Spleen (tissue), 11 donors: Measurements from ENCODE around the gene ZNF491. TPM values are rescaled to one million over a fixed set of nuclear protein-coding genes. Genes with fewer than 3 reads are reported as not detected.
"Not testable (repeated sequence)": the region's sequence is repeated elsewhere in the genome, so short reads cannot be mapped to it uniquely, and the experiment has no call there.

ENCODE experiments used
- DNase-seq: peaks from one replicate; pipeline ENCODE4 v3.0.0-alpha.2; 2020
- H3K27ac ChIP-seq, 8 donors: fragments of 200-600 bp; sonication (generic) in 7 of 8; 1 replicate in 4 of 8; 2 replicates in 4 of 8; pipeline versions ENCODE4 v1.5.0 to v1.8.0; 2016 to 2021; ENCODE audit warnings: inconsistent platforms in 4 of 8, mild to moderate bottlenecking in 4 of 8, moderate library complexity in 1 of 8
- H3K27me3 ChIP-seq, 7 donors: fragments of 200-600 bp; sonication (generic) in 6 of 7; replicated peaks in 1 of 7; 1 replicate in 4 of 7; 2 replicates in 3 of 7; pipeline versions ENCODE4 v1.5.0 to v1.8.0; 2016 to 2021; ENCODE audit warnings: inconsistent platforms in 3 of 7, mild to moderate bottlenecking in 1 of 7
- H3K36me3 ChIP-seq, 6 donors: fragments of 200-600 bp; sonication (generic) in 5 of 6; 1 replicate in 4 of 6; 2 replicates in 2 of 6; pipeline versions ENCODE4 v1.5.0 to v1.8.0; 2016 to 2021; ENCODE audit warnings: inconsistent platforms in 2 of 6
- H3K4me1 ChIP-seq, 6 donors: fragments of 200-600 bp; sonication (generic) in 5 of 6; 1 replicate in 3 of 6; 2 replicates in 3 of 6; pipeline versions ENCODE4 v1.5.0 to v1.8.0; 2016 to 2021; ENCODE audit warnings: inconsistent platforms in 3 of 6
- H3K4me3 ChIP-seq, 8 donors: fragments of 200-600 bp; sonication (generic) in 7 of 8; 1 replicate in 4 of 8; 2 replicates in 4 of 8; pipeline versions ENCODE4 v1.5.0 to v1.8.0; 2016 to 2021; ENCODE audit warnings: inconsistent platforms in 4 of 8, mild to moderate bottlenecking in 4 of 8, moderate library complexity in 2 of 8
- H3K9me3 ChIP-seq, 8 donors: fragments of 200-600 bp; sonication (generic) in 7 of 8; 1 replicate in 4 of 8; 2 replicates in 4 of 8; pipeline versions ENCODE4 v1.5.0 to v1.8.0; 2016 to 2021; ENCODE audit warnings: inconsistent platforms in 4 of 8
- POLR2A ChIP-seq, 3 donors: fragments of 450-650 bp; IDR thresholded peaks; one replicate each; pipeline ENCODE4 v1.5.1; 2017; ENCODE audit warnings: antibody characterized with exemption in 3 of 3, mild to moderate bottlenecking in 1 of 3
- POLR2AphosphoS5 ChIP-seq, 3 donors: sonication (generic); formaldehyde crosslinking; IDR thresholded peaks; one replicate each; pipeline ENCODE4 v1.5.1; 2017; ENCODE audit warnings: antibody characterized with exemption in 3 of 3
- WGBS, 5 donors: extraction: QIAGEN DNeasy Blood & Tissue Kit in 3 of 5; methylation state at CpG; one replicate each; pipeline versions ENCODE4 v1.1.5 to v1.1.7; 2013 to 2018; 5-methylcytosine and 5-hydroxymethylcytosine counted together
- intact Hi-C: fragments of 100-400 bp; cut with DNase I; formaldehyde crosslinking; loops from one replicate; pipeline ENCODE4 v1.15.0; 2023; ENCODE audit warnings: low total_unique reads
- polyA plus RNA-seq, 3 donors: library from polyadenylated mRNA; stranded (reverse); fragments of 200-250 nt; gene quantifications; one replicate each; pipeline ENCODE4 v1.2.1, GENCODE V29; 2013
- total RNA-seq, 7 donors: library from RNA; depleted of rRNA in 3 of 7; stranded (reverse); fragments of >200 nt in 3 of 7; fragmentation: NEBNext Ultra II Directional in 4 of 7; extraction: Animal tissue kit (Norgen Biotek cat#: 25700) in 4 of 7; gene quantifications; one replicate each; pipeline versions ENCODE4 v1.1.0 to v1.2.1, GENCODE V29; 2016 to 2021
- TF ChIP-seq, protein P1 (sequence below), 11 experiments: fragments of 200-600 bp in 7 of 11; fragments of 450-650 bp in 4 of 11; sonication (generic) in 4 of 11; IDR thresholded peaks in 8 of 11; conservative IDR thresholded peaks in 3 of 11; 1 replicate in 7 of 11; 2 replicates in 4 of 11; pipeline versions ENCODE4 v1.4.0 to v1.8.0; 2016 to 2021; ENCODE audit warnings: antibody characterized with exemption in 11 of 11, inconsistent platforms in 4 of 11, mild to moderate bottlenecking in 1 of 11
- donor health status: healthy with polysubstance abuse.
- donor health status: DM: no; HTN: no; CAD: no; lungs with moderate emphysema.
- donor health status: DM: no; HTN: no; CAD: no.
- donor health status: Bipolar disorder and iron deficiency.
- donor health status: healthy.
- donor health status: DM: no; HTN: no; CAD: no.
- donor health status: DM: yes; HTN: yes; CAD: no.

The ZNF491 gene
- total and polyA plus RNA-seq, 10 donors: 0.61 to 3.5 (median 2.3) TPM

GRCh38 chr19:11832253-11832912 is 34.1 kb downstream of the ZNF491 start:
- H3K27ac ChIP-seq: no peak overlapping the region
- H3K9me3 ChIP-seq: peaks cover 16 to 100% (median 97%) of the 10 kb centered on the region in 8 donors
- H3K4me1 ChIP-seq: no peaks in the 10 kb centered on the region

DNA sequence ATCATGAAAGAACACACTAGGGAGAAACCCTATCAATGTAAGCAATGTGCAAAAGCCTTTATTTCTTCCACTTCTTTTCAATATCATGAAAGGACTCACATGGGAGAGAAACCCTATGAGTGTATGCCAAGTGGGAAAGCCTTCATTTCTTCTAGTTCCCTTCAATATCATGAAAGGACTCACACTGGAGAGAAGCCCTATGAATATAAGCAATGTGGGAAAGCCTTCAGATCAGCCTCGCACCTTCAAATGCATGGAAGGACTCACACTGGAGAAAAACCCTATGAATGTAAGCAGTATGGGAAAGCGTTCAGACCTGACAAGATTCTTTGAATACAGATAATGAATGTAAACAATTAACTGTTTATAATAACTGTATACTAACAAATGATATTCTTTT is 35.2 kb downstream of the ZNF491 start:
- intact Hi-C loops: no loop called here
- H3K9me3 ChIP-seq: peaks cover 16 to 94% (median 88%) of the 10 kb centered on the region in 8 donors
- WGBS, 5 donors: 96 to 100% (median 97%) methylated on average over 2 of the region's 2 CpGs

More at GRCh38 chr19:11832253-11832912, 34.1 kb downstream of the ZNF491 start:
- H3K27me3 ChIP-seq: no peaks in the 10 kb centered on the region
- H3K36me3 ChIP-seq: peaks cover 18 to 76% (median 35%) of the 10 kb centered on the region in 6 donors
- no peak overlapping the region for H3K4me3 ChIP-seq
- TF ChIP-seq, protein P1, sequence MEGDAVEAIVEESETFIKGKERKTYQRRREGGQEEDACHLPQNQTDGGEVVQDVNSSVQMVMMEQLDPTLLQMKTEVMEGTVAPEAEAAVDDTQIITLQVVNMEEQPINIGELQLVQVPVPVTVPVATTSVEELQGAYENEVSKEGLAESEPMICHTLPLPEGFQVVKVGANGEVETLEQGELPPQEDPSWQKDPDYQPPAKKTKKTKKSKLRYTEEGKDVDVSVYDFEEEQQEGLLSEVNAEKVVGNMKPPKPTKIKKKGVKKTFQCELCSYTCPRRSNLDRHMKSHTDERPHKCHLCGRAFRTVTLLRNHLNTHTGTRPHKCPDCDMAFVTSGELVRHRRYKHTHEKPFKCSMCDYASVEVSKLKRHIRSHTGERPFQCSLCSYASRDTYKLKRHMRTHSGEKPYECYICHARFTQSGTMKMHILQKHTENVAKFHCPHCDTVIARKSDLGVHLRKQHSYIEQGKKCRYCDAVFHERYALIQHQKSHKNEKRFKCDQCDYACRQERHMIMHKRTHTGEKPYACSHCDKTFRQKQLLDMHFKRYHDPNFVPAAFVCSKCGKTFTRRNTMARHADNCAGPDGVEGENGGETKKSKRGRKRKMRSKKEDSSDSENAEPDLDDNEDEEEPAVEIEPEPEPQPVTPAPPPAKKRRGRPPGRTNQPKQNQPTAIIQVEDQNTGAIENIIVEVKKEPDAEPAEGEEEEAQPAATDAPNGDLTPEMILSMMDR (IDR thresholded peaks at IDR 0.05 in 8 of 11, conservative IDR thresholded peaks at IDR 0.05 in 3 of 11): no peak
- TF ChIP-seq POLR2AphosphoS5 (IDR thresholded peaks at IDR 0.05): no peak
- TF ChIP-seq POLR2A (IDR thresholded peaks at IDR 0.05): no peak
- WGBS, 5 donors: 93 to 98% (median 96%) methylated on average over 8 of the region's 8 CpGs
- no peak for DNase-seq
- intact Hi-C loops: no loop called here

DNA sequence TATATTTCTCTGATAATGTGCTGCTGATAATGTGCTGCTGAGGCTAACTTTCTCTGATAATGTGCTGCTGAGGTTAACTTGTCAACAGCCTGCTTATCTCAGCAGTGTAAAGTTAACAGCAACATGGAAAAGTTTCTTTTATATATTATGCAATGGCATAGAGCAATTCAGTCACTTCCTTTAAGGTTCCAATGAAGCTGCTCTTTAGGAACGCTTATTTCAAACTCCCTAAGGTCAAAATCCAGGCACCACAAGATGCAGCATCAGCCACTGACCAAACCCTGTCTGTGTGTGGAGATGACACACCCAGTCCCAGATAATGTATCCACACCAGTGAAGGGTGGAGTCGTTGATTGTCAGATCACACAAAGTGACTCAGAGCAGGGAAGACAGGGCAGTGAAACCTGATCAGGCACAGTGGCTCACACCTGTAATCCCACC is 37.3 kb downstream of the ZNF491 start:
- intact Hi-C loops, H3K4me1 ChIP-seq, H3K27me3 ChIP-seq, H3K4me3 ChIP-seq, H3K27ac ChIP-seq, DNase-seq: not testable (repeated sequence)
- H3K36me3 ChIP-seq: peaks cover 18 to 44% (median 27%) of the 10 kb centered on the region in 6 donors
- peaks cover 13 to 85% (median 67%) of the 10 kb centered on the region in 8 donors for H3K9me3 ChIP-seq
- WGBS, 5 donors: 75 to 98% (median 95%) methylated on average over 2 of the region's 2 CpGs

More for the DNA sequence above, 35.2 kb downstream of the ZNF491 start:
- TF ChIP-seq POLR2AphosphoS5 (IDR thresholded peaks at IDR 0.05) (no peak), POLR2A (IDR thresholded peaks at IDR 0.05) (no peak)
- TF ChIP-seq, protein P1 (IDR thresholded peaks at IDR 0.05 in 8 of 11, conservative IDR thresholded peaks at IDR 0.05 in 3 of 11): no peak
- Histone ChIP-seq H3K4me1 (no peaks in the 10 kb centered on the region), H3K36me3 (peaks cover 18 to 64% (median 33%) of the 10 kb centered on the region in 6 donors), H3K27me3 (no peaks in the 10 kb centered on the region), H3K4me3 (no peak overlapping the region), H3K27ac (no peak overlapping the region)
- no peak for DNase-seq

DNA sequence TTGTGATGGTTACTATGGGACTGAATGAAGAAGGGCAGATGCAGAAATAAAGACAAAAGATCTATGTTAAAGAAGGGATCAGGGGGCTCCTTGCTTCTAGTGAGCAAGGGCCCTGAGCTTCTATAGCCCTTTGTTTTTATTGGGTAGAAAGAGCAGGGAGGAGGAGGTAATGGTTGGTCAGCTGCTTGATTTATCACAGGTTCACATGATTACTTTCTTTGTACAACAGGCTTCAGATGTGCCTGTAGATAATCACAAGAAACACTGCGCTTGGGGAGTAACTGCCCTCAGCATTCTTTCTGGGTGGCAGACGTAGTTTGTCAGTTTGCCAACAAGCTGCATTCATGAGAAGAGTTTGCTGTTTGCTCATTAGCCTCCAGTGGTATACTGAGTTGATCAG is 45.4 kb downstream of the ZNF491 start:
- H3K4me1 ChIP-seq: peaks cover 5 to 9% (median 6%) of the 10 kb centered on the region in 6 donors
- intact Hi-C loops: no loop called here
- DNase-seq: no peak
- no peak for TF ChIP-seq POLR2A (IDR thresholded peaks at IDR 0.05)
- TF ChIP-seq, protein P1 (IDR thresholded peaks at IDR 0.05 in 8 of 11, conservative IDR thresholded peaks at IDR 0.05 in 3 of 11): no peak
- no peak for TF ChIP-seq POLR2AphosphoS5 (IDR thresholded peaks at IDR 0.05)
- no peaks in the 10 kb centered on the region for H3K36me3 ChIP-seq
- H3K27ac ChIP-seq: no peak overlapping the region
- peaks cover 0 to 23% (median 0%) of the 10 kb centered on the region in 8 donors for H3K9me3 ChIP-seq
- 63 to 86% (median 80%) methylated on average over 2 of the region's 2 CpGs for WGBS, 5 donors
- no peaks in the 10 kb centered on the region for H3K27me3 ChIP-seq
- H3K4me3 ChIP-seq: no peak overlapping the region

GRCh38 chr19:11847615-11848014 is 49.3 kb downstream of the ZNF491 start:
- H3K9me3 ChIP-seq, DNase-seq, H3K27ac ChIP-seq, H3K27me3 ChIP-seq, intact Hi-C loops, H3K4me3 ChIP-seq: not testable (repeated sequence)
- Histone ChIP-seq H3K36me3 (peaks cover 0 to 12% (median 0%) of the 10 kb centered on the region in 6 donors), H3K4me1 (peaks cover 5 to 30% (median 20%) of the 10 kb centered on the region in 6 donors)
- WGBS, 5 donors: 70 to 84% (median 75%) methylated on average over 6 of the region's 6 CpGs
